Stomach (tissue), 9 donors: ENCODE results near the gene SLC22A12. TPM values are rescaled to one million over a fixed set of nuclear protein-coding genes. Genes with fewer than 3 reads are reported as not detected.

Experiments
- DNase-seq, 2 donors: peaks; one replicate each; pipeline versions ENCODE4 v3.0.0 to v3.0.0-alpha.2; 2013 to 2019
- H3K27ac ChIP-seq, 5 donors: fragments of 200-600 bp in 4 of 5; sonication (generic) in 4 of 5; one replicate each; pipeline ENCODE4 v1.5.1; 2013 to 2019; ENCODE audit warnings: mild to moderate bottlenecking in 1 of 5, moderate library complexity in 1 of 5
- H3K27me3 ChIP-seq, 3 donors: fragments of 200-600 bp; sonication (generic); one replicate each; pipeline ENCODE4 v1.5.1; 2017 to 2019; ENCODE audit warnings: mixed run types in 1 of 3
- H3K36me3 ChIP-seq, 4 donors: fragments of 200-600 bp; sonication (generic); 1 replicate in 3 of 4; 2 replicates in 1 of 4; pipeline ENCODE4 v1.5.1; 2016 to 2019
- H3K4me1 ChIP-seq, 4 donors: fragments of 200-600 bp; sonication (generic); one replicate each; pipeline ENCODE4 v1.5.1; 2016 to 2019
- H3K4me3 ChIP-seq, 4 donors: fragments of 200-600 bp; sonication (generic) in 3 of 4; one replicate each; pipeline ENCODE4 v1.5.1; 2016 to 2019; ENCODE audit warnings: mild to moderate bottlenecking in 1 of 4
- H3K9me3 ChIP-seq, 4 donors: fragments of 200-600 bp; sonication (generic); one replicate each; pipeline ENCODE4 v1.5.1; 2016 to 2019
- CTCF ChIP-seq, 7 experiments: fragments of 450-650 bp in 4 of 7; fragments of 200-600 bp in 3 of 7; sonication (generic) in 3 of 7; IDR thresholded peaks; one replicate each; pipeline ENCODE4 v1.5.1; 2016 to 2019; ENCODE audit warnings: antibody characterized with exemption in 7 of 7, control low read depth in 2 of 7, mild to moderate bottlenecking in 1 of 7
- EP300 ChIP-seq: sonication (generic); formaldehyde crosslinking; IDR thresholded peaks from one replicate; pipeline ENCODE4 v1.6.1; 2017; ENCODE audit warnings: antibody characterized with exemption
- POLR2A ChIP-seq, 4 donors: fragments of 450-650 bp; IDR thresholded peaks; one replicate each; pipeline ENCODE4 v1.6.1; 2016; ENCODE audit warnings: antibody characterized with exemption in 4 of 4, control low read depth in 2 of 4, mild to moderate bottlenecking in 1 of 4, moderate library complexity in 1 of 4
- POLR2AphosphoS5 ChIP-seq, 3 donors: sonication (generic); formaldehyde crosslinking; IDR thresholded peaks; one replicate each; pipeline ENCODE4 v1.6.1; 2016; ENCODE audit warnings: antibody characterized with exemption in 3 of 3
- WGBS, 5 donors: extraction: QIAGEN DNeasy Blood & Tissue Kit in 3 of 5; methylation state at CpG; one replicate each; pipeline versions ENCODE4 v1.1.5 to v1.1.7; 2013 to 2018; 5-methylcytosine and 5-hydroxymethylcytosine counted together
- intact Hi-C: fragments of 100-400 bp; cut with DNase I; formaldehyde crosslinking; loops from one replicate; pipeline ENCODE4 v1.15.1; 2023; ENCODE audit warnings: low total_unique reads
- polyA plus RNA-seq, 3 donors: library from polyadenylated mRNA; stranded (reverse); fragments of 200-250 nt; gene quantifications; one replicate each; pipeline ENCODE4 v1.2.3, GENCODE V29; 2013
- total RNA-seq, 5 donors: library from RNA; depleted of rRNA; stranded (reverse); fragments of >200 nt; gene quantifications; one replicate each; pipeline versions ENCODE4 v1.1.0 to v1.2.3, GENCODE V29; 2014 to 2016
- donor health status: healthy with polysubstance abuse.
- donor health status: Bipolar disorder and iron deficiency.
- donor health status: healthy.

SLC22A12 gene
- total and polyA plus RNA-seq, 8 donors, result not detected

DNA sequence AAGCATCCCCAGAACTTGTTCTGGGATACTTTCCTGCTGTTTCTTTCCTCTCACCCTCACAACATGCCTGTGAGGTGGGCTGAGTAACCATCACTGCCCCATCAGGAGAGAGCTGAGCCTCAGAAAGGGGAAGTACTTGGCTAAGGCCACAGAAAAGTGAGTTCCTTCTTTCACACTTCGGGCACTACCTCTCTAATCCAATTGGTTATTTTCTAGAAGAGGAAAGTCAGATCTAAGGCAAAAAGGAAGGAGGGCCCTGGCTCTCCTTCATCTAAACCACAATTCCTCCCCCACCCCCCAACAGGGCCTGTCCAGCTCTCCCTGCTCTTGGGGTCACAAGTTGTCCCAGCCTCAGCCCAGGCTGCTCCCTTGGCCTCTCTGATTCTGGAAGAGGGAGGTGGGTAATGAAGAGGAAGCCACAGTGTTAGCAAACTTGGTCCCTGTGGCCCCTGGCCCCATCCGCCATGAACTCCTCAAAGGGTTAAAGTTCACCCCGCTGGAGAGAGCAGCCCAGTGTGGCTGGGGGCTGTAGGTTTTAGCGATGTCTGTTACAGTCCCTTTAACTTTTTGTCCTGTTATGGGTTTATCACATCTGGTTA is 34.0 kb downstream of the SLC22A12 start:
- no peaks in the 10 kb centered on the region for H3K9me3 ChIP-seq
- no peaks in the 10 kb centered on the region for H3K36me3 ChIP-seq
- no peak overlapping the region for H3K27ac ChIP-seq
- no peak for TF ChIP-seq CTCF (IDR thresholded peaks at IDR 0.05)
- no peak for TF ChIP-seq POLR2A (IDR thresholded peaks at IDR 0.05)
- no peak for TF ChIP-seq EP300
- no peak for TF ChIP-seq POLR2AphosphoS5 (IDR thresholded peaks at IDR 0.05)
- WGBS, 5 donors, result 73 to 92% (median 79%) methylated on average over 3 to 4 of the region's 4 CpGs
- no peak for DNase-seq
- H3K27me3 ChIP-seq, result peaks cover 0 to 2% (median 2%) of the 10 kb centered on the region in 3 donors
- peaks cover 0 to 14% (median 4%) of the 10 kb centered on the region in 4 donors for H3K4me1 ChIP-seq
- intact Hi-C loops, result no loop called here
- H3K4me3 ChIP-seq, result no peak overlapping the region

GRCh38 chr11:64626637-64627036 is 35.6 kb downstream of the SLC22A12 start:
- Histone ChIP-seq H3K27ac (no peak overlapping the region), H3K4me1 (peaks cover 0 to 13% (median 5%) of the 10 kb centered on the region in 4 donors), H3K36me3 (no peaks in the 10 kb centered on the region), H3K27me3 (peaks cover 0 to 19% (median 12%) of the 10 kb centered on the region in 3 donors), H3K4me3 (no peak overlapping the region), H3K9me3 (no peaks in the 10 kb centered on the region)
- no peak for TF ChIP-seq POLR2A (IDR thresholded peaks at IDR 0.05)
- no peak for DNase-seq
- WGBS, 5 donors, result 67 to 78% (median 73%) methylated on average over 9 of the region's 9 CpGs
- intact Hi-C loops, result no loop called here

DNA sequence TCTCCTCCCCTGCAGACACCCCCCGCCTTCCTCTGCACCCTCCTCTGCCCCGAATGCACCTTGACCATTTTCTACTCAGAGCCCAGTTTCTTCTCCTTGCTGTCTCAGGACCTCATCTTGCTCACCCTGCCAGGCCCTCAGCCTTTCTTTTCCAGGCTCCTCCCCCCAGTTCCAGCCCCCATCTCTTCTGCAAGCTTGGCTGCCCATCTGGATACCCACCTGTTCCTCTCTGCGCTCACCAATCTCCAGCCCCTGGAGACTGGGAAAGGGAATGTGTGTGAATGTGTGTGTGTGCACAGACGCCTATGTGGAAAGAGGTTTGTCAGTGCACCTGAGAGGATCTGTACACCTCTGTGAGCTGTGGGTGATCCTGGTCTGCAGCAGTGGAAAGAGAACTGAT is 36.4 kb downstream of the SLC22A12 start:
- intact Hi-C loops, result no loop called here
- TF ChIP-seq EP300, result no peak
- TF ChIP-seq POLR2A (IDR thresholded peaks at IDR 0.05), result no peak
- TF ChIP-seq POLR2AphosphoS5 (IDR thresholded peaks at IDR 0.05), result no peak
- 80 to 89% (median 83%) methylated on average over 4 of the region's 4 CpGs for WGBS, 5 donors

DNA sequence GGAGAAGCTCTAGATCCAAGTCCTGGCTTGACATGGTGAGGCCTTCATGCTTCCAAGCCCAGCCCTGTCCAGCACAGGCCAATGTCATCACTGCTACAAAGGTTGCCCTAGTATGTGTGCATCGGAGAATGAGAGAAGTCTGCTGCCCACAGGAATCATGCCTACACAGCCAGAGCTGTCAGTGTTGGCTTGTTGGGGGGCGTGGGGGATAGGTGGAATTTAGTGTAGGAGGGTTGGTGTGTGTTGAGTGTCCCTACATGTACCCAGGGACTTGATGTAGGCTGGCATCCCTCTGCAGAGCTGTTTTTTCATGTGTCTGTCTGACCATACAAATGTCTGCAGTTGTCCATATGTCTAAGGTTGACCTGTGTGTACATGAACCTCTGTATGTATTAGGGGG is 37.6 kb downstream of the SLC22A12 start:
- H3K27me3 ChIP-seq, result peaks cover 0 to 20% (median 12%) of the 10 kb centered on the region in 3 donors
- TF ChIP-seq POLR2AphosphoS5 (IDR thresholded peaks at IDR 0.05) (no peak), POLR2A (IDR thresholded peaks at IDR 0.05) (no peak), EP300 (no peak), CTCF (IDR thresholded peaks at IDR 0.05) (no peak)
- H3K4me1 ChIP-seq, result peaks cover 0 to 13% (median 5%) of the 10 kb centered on the region in 4 donors
- no peak overlapping the region for H3K27ac ChIP-seq
- H3K9me3 ChIP-seq, result no peaks in the 10 kb centered on the region
- 69 to 92% (median 83%) methylated on average over 2 of the region's 2 CpGs for WGBS, 5 donors
- H3K36me3 ChIP-seq, result no peaks in the 10 kb centered on the region
- DNase-seq, result no peak
- intact Hi-C loops, result no loop called here
- no peak overlapping the region for H3K4me3 ChIP-seq

More for the DNA sequence above, 36.4 kb downstream of the SLC22A12 start:
- peaks cover 0 to 13% (median 5%) of the 10 kb centered on the region in 4 donors for H3K4me1 ChIP-seq
- H3K4me3 ChIP-seq, result no peak overlapping the region
- DNase-seq, result no peak
- no peaks in the 10 kb centered on the region for H3K9me3 ChIP-seq
- no peaks in the 10 kb centered on the region for H3K36me3 ChIP-seq
- H3K27ac ChIP-seq, result no peak overlapping the region
- H3K27me3 ChIP-seq, result peaks cover 0 to 20% (median 12%) of the 10 kb centered on the region in 3 donors

GRCh38 chr11:64629103-64629502 is 38.1 kb downstream of the SLC22A12 start:
- no peaks in the 10 kb centered on the region for H3K9me3 ChIP-seq
- H3K27ac ChIP-seq, result peak overlapping the region in 1 of 5 donors; percentile 46
- peaks cover 0 to 13% (median 5%) of the 10 kb centered on the region in 4 donors for H3K4me1 ChIP-seq
- intact Hi-C loops, result no loop called here
- peaks cover 0 to 25% (median 12%) of the 10 kb centered on the region in 3 donors for H3K27me3 ChIP-seq
- no peak for TF ChIP-seq POLR2A (IDR thresholded peaks at IDR 0.05)
- TF ChIP-seq CTCF (IDR thresholded peaks at IDR 0.05), result no peak
- TF ChIP-seq POLR2AphosphoS5 (IDR thresholded peaks at IDR 0.05), result no peak
- TF ChIP-seq EP300, result no peak
- no peak for DNase-seq
- no peaks in the 10 kb centered on the region for H3K36me3 ChIP-seq
- H3K4me3 ChIP-seq, result no peak overlapping the region
- 74 to 87% (median 76%) methylated on average over 6 of the region's 6 CpGs for WGBS, 5 donors
